AML-193 (cell line): Measurements from ENCODE around the gene ADAMTS7.
"Not testable (repeated sequence)": the region's sequence is repeated elsewhere in the genome, so short reads cannot be mapped to it uniquely, and the experiment has no call there.

Experiments used
- DNase-seq, 2 experiments: peaks; one replicate each; lab custom pipeline; 2025; lab: John Stamatoyannopoulos, UW

Gene ADAMTS7

GRCh38 chr15:78766041-78766440 is 45.2 kb downstream of the ADAMTS7 start:
- no peak for DNase-seq

- not testable (repeated sequence) for DNase-seq
These were observed 46.0 kb downstream of the ADAMTS7 start for GRCh38 chr15:78765154-78765860.

GRCh38 chr15:78764340-78765153 is 46.7 kb downstream of the ADAMTS7 start:
- DNase-seq: not testable (repeated sequence)

GRCh38 chr15:78763796-78764241 is 47.4 kb downstream of the ADAMTS7 start:
- no peak for DNase-seq

DNA sequence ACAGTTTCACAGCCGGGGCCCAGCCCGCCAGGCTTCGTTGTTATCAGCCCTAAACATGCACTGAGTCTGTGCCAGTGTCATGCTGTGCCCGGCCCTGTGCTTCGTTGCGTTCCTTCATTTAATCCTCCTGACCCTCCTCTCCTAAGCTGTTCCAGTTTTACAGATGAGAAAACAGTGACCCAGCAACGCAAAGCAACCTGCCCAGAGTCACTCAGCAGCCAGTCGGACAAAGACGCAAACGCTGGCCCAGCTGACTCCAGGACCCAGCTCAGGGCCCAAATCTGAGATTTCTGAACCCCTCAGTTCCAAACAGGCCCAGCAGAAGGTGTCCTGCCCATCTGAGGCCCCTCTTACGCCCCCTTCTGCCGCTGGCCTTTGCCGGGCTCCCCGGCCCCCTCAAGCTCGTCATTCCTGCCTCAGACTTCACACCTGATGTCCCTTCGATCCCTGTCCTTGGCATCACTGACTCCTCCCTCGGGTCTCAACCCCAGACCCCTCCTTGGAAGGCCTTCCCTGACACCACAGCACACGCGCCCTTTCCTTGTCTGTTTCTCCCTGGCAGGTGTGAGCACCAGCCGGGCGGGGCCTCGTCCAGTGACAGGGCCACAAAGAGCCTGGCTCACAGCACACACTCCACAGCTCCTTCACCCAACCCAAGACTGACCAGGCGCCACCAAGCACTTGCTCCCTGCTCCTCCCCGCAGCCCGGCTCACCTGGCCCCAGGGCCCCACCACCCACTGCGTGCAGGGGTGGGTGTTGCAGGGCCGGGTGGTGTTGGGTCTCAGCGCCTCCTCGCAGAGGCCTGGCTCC is 48.1 kb downstream of the ADAMTS7 start:
- no peak for DNase-seq

- not testable (repeated sequence) for DNase-seq
These were observed 48.8 kb downstream of the ADAMTS7 start for GRCh38 chr15:78762386-78762961.

GRCh38 chr15:78761891-78762385 is 49.3 kb downstream of the ADAMTS7 start:
- DNase-seq: no peak

- not testable (repeated sequence) for DNase-seq
These were observed 49.8 kb downstream of the ADAMTS7 start for GRCh38 chr15:78761475-78761874.

GRCh38 chr15:78761020-78761419 is 50.2 kb downstream of the ADAMTS7 start:
- no peak for DNase-seq

GRCh38 chr15:78760091-78760882 is 51.0 kb downstream of the ADAMTS7 start:
- DNase-seq: not testable (repeated sequence)

DNA sequence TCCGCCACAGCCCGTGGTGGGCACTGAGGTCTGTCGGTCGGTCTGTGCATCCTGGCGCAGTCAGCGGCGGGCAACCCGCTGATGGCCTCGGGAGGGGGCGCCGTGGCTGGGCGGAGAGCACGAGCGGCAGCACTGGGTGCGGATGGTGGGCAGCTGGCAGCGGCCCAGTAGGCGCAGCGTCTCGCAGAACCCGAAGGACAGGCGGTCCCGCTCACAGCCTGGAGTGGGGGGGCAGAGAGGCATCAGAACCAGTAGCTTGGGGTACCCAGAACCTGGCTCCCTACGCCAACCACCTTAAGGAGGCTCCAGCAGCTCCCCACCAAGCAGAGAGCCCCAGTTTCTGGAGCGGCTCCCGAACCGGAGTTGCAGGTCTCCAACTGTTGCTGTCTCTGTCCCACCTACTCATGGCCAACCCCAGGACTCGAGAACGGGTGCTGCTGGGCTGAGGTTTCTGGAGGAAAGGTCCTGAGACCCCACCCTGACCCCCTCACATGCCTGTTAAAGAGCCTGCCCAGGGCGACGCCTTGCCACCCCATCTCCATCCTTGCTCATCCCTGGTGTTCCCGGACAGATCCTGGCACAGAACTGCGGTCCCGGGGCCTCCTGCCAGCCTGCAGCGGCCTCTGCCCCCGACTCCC is 51.8 kb downstream of the ADAMTS7 start:
- not testable (repeated sequence) for DNase-seq

DNA sequence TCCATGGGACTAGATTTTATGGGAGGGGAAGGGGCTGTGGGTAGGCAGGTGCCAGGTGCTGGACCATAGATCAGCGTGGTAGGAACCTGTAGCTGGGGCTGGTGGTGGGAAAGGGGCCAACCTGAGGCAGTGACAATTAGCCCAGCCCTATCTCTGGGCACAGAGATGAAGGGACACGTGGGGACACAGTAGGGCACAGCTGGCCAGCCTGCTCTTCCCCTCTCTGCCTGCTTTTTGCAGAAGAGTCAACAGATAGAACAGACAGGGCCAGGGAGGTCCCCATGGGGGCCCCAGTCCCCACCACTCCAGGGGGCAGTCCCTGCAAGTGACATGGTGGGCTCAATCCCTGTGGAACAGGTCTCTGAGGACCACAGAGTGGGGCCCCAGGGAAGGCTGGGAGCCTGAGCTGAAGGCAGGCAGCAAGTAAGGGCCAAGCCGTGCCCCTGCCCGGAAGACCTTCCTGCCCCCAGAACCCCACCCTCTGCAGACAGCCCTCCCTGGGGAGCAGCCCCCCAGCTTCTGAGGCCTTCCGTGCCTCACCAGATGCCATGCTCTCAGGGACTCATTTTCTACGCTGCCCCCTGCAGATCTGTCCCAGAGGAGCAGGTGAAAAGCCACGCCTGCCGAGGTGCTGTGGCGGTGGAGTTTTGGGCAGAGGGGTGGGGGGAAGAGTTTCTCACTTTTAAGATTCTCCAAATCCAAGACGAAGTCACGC is 52.6 kb downstream of the ADAMTS7 start:
- DNase-seq: not testable (repeated sequence)

- DNase-seq: not testable (repeated sequence)
These were observed 53.2 kb downstream of the ADAMTS7 start for GRCh38 chr15:78758084-78758483.

GRCh38 chr15:78757636-78757905 is 53.7 kb downstream of the ADAMTS7 start:
- no peak for DNase-seq

- not testable (repeated sequence) for DNase-seq
These were observed 54.3 kb downstream of the ADAMTS7 start for GRCh38 chr15:78756781-78757635.

DNA sequence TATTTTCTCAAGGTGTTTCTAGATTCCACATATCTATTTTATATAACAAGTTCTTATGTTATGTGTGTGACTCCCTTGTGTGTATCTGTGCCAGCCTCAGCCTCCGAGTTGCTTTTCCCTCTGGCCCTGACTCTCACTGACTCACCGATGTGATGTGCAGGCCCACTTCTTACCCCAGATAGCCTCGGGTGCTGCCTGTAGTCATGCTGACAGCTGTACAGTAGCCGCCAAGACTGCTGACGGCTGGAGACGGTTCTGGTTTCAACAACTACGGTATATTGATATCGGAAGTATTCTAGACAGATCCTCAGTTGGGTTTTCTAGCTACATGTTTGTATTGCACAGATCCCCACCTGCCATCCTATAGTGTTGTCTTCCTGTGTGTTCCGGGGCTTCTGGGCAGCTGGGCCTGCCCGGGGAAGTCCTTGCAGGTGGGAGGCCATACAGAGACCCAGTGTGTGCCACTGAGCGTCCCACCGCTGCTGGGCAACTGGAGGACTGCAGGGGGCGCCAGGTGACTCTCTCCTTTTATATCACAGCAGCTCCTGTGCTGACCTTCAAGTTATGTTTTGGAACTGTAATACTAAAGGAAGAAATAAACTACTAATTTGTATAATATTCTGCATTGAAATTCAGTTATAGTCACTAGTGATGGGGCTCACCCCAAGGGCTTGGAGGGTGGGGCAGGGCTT is 55.2 kb downstream of the ADAMTS7 start:
- not testable (repeated sequence) for DNase-seq

DNA sequence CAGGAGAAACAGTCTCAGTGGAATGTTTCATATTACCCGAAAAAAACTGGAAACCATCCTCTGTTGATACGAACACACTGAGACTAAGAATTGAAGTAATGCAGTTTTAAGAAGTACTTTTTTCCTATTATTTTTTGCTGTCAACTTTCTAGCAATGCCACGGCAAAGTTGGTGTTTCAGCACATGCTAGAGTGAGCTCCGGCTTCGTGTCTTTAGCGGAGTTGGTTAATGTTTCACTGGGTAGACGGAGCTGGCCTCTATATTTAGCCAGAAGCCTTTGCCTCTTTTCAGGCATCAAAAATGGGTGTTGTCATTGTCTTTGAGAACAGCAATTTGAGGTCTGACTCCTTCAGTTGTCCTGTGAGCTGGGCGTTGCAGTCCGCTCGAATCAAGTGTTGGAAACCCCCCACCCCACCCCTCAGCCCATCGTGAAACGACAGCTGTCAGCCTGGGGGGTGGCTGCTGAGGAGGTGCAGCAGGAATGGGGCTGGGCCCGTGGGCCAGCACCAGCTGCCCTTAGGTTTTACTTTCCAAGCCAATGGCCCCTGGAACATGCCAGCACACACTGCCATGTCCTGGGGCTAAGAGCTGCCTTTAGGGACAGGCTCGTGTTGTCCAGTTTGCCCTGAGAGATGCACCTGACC is 56.5 kb downstream of the ADAMTS7 start:
- DNase-seq: not testable (repeated sequence)
